K562 (cell line): ENCODE data around the gene RPS6KA4. TPM values are rescaled to one million over a fixed set of nuclear protein-coding genes. Genes with fewer than 3 reads are reported as not detected.

Source experiments
- CEBPB ChIP-seq: fragments of 450-650 bp; IDR thresholded peaks from 2 replicates; pipeline ENCODE4 v1.6.1; 2016; ENCODE audit warnings: missing genetic modification characterization, missing compliant biosample characterization
- CEBPG ChIP-seq, 3 experiments: fragments of 200-800 bp in 1 of 3; sonication (Bioruptor generic) in 1 of 3; sonication (generic) in 1 of 3; formaldehyde crosslinking in 1 of 3; IDR thresholded peaks in 2 of 3; conservative IDR thresholded peaks in 1 of 3; 2 replicates each; pipeline versions ENCODE4 v1.6.1 to v1.8.0; 2016 to 2022; ENCODE audit warnings: missing compliant biosample characterization in 2 of 3, missing genetic modification characterization in 2 of 3, mild to moderate bottlenecking in 1 of 3, missing genetic modification reagents in 1 of 3
- CREB1 ChIP-seq, 2 experiments: sonication (generic) in 1 of 2; formaldehyde crosslinking in 1 of 2; IDR thresholded peaks; 2 replicates each; pipeline versions ENCODE4 v1.6.1 to v1.8.0; 2012 to 2022; ENCODE audit warnings: inconsistent platforms in 1 of 2, mild to moderate bottlenecking in 1 of 2, missing genetic modification reagents in 1 of 2, moderate library complexity in 1 of 2
- ESRRA ChIP-seq: fragments of 450-650 bp; IDR thresholded peaks from 2 replicates; pipeline ENCODE4 v1.6.1; 2014; ENCODE audit warnings: low read depth, mild to moderate bottlenecking, moderate library complexity, borderline replicate concordance
- PHF8 ChIP-seq: fragments of 200-600 bp; sonication (generic); IDR thresholded peaks from 2 replicates; pipeline ENCODE4 v1.6.1; 2012; ENCODE audit warnings: mixed run types, mild to moderate bottlenecking, inconsistent platforms, low read length, moderate library complexity, borderline replicate concordance
- TRIM28 ChIP-seq: fragments of 450-650 bp; IDR thresholded peaks from 2 replicates; pipeline ENCODE4 v1.6.1; 2017
- ZNF830 ChIP-seq: fragments of 250-450 bp; sonication (Bioruptor Pico); IDR thresholded peaks from 2 replicates; pipeline ENCODE4 v1.5.0; 2021; ENCODE audit warnings: mild to moderate bottlenecking
- ZSCAN29 ChIP-seq: fragments of 450-650 bp; IDR thresholded peaks from 2 replicates; pipeline ENCODE4 v1.6.1; 2017
- polyA plus RNA-seq, 8 experiments: library from polyadenylated mRNA; depleted of rRNA in 4 of 8; stranded (reverse) in 5 of 8; unstranded in 3 of 8; fragments of >200 nt; fragmentation: Nextera tagmentation in 2 of 8; fragmentation: Illumina TruSeq in 1 of 8; extraction: Ambion mirVana in 2 of 8; extraction: Trizol in 1 of 8; gene quantifications; 2 replicates each; pipeline versions ENCODE4 v1.2.1 to v1.2.3, GENCODE V29; 2011 to 2014; ENCODE audit warnings: inconsistent platforms in 1 of 8, missing spikeins in 1 of 8
- total RNA-seq, 7 experiments: library from RNA; depleted of rRNA in 6 of 7; stranded (reverse); fragments of >200 nt in 6 of 7; fragmentation: Illumina TruSeq in 2 of 7; extraction: Trizol in 2 of 7; gene quantifications; 2 replicates each; pipeline versions ENCODE4 v1.2.1 to v1.2.3, GENCODE V29; 2011 to 2021; ENCODE audit warnings: low replicate concordance in 1 of 7
- TF ChIP-seq, protein P1 (sequence below): fragments of 450-650 bp; formaldehyde crosslinking; IDR thresholded peaks from 2 replicates; pipeline ENCODE4 v1.4.0; 2022; ENCODE audit warnings: mild to moderate bottlenecking, moderate library complexity
- TF ChIP-seq, protein P2 (sequence below), 2 experiments: fragments of 450-650 bp in 1 of 2; sonication (generic) in 1 of 2; formaldehyde crosslinking in 1 of 2; IDR thresholded peaks in 1 of 2; conservative IDR thresholded peaks in 1 of 2; 2 replicates each; pipeline versions ENCODE4 v1.6.1 to v1.8.1; 2016 to 2023; ENCODE audit warnings: mild to moderate bottlenecking in 2 of 2, moderate library complexity in 2 of 2, inconsistent platforms in 1 of 2, missing genetic modification reagents in 1 of 2
- TF ChIP-seq, protein P3 (sequence below): fragments of 450-650 bp; IDR thresholded peaks from 2 replicates; pipeline ENCODE4 v1.6.1; 2016

Gene RPS6KA4
- total and polyA plus RNA-seq, 9 of the 15 experiments (the other 6 are each of a cell fraction or from before 2014, with no cell fraction given): 0.15 to 23.8 (median 9.8) TPM

DNA sequence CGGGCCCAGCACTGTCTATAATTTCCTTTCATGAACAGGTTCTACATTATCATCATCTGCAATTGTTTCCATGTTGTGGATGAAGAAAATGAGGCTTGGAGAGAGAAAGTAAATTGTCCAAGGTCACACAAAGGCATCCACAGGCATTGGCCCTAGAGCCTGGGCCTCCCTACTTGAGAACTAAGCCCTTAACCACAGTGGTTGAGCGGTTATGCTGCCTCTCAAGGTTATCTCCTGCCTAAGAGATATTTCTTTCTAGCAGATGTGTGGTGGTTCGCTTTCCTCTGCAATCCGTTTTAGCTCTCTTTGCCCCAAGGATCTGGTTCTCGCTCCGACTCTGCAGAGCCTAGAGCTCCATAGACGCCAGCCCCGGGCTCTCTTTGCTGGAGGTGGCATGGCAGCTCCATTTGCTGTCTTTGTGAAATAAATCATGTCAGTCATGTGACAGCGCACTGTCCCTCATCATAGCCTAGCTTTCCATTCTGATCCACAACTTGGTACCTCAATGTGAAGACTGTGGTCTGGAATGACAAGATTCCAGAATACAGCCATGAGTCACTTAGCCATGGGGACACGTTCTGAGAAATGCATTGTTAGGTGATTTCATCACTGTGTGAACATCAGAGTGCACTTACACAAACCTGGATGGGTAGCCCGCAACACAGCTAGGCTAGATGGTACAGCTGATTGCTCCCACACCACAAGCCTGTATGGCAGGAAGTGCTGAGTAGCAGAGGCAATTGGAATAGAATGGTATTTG lies 27.2 kb downstream of the RPS6KA4 start (continued):
- TF ChIP-seq, protein P1, sequence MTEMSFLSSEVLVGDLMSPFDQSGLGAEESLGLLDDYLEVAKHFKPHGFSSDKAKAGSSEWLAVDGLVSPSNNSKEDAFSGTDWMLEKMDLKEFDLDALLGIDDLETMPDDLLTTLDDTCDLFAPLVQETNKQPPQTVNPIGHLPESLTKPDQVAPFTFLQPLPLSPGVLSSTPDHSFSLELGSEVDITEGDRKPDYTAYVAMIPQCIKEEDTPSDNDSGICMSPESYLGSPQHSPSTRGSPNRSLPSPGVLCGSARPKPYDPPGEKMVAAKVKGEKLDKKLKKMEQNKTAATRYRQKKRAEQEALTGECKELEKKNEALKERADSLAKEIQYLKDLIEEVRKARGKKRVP (CRISPR knock-in tag): no peak
- TF ChIP-seq ESRRA: no peak
- TF ChIP-seq PHF8: no peak
- TF ChIP-seq CEBPG (CRISPR knock-in tag; IDR thresholded peaks at IDR 0.05): peak; percentile 30; the same call in 1 of the 2 replicates
- TF ChIP-seq CEBPG (tag; conservative IDR thresholded peaks at IDR 0.05 in 1 of 2, IDR thresholded peaks at IDR 0.05 in 1 of 2): peak in 1 of 2 experiments; percentile 88; a peak in 3 of 4 replicates
- TF ChIP-seq ZNF830 (CRISPR knock-in tag): no peak
- no peak for TF ChIP-seq CREB1 (IDR thresholded peaks at IDR 0.05)
- TF ChIP-seq CREB1 (CRISPR knock-in tag; IDR thresholded peaks at IDR 0.05): peak; percentile 30; the same call in 1 of the 2 replicates
- TF ChIP-seq, protein P2, sequence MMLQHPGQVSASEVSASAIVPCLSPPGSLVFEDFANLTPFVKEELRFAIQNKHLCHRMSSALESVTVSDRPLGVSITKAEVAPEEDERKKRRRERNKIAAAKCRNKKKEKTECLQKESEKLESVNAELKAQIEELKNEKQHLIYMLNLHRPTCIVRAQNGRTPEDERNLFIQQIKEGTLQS (IDR thresholded peaks at IDR 0.05): peak; percentile 82
- TF ChIP-seq, protein P2 (CRISPR knock-in tag; conservative IDR thresholded peaks at IDR 0.05): no peak
- TF ChIP-seq ZSCAN29: no peak
- TF ChIP-seq, protein P3, sequence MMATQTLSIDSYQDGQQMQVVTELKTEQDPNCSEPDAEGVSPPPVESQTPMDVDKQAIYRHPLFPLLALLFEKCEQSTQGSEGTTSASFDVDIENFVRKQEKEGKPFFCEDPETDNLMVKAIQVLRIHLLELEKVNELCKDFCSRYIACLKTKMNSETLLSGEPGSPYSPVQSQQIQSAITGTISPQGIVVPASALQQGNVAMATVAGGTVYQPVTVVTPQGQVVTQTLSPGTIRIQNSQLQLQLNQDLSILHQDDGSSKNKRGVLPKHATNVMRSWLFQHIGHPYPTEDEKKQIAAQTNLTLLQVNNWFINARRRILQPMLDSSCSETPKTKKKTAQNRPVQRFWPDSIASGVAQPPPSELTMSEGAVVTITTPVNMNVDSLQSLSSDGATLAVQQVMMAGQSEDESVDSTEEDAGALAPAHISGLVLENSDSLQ: peak; percentile 81
- no peak for TF ChIP-seq TRIM28
- TF ChIP-seq CEBPB (tag): peak; percentile 56
